SK-N-SH treated with all-trans-retinoic acid at 6 μM for 48 hours (cell line): ENCODE data around the gene MYDGF.

Source experiments
- ARNTL ChIP-seq: fragments of 450-650 bp; formaldehyde crosslinking; IDR thresholded peaks from 2 replicates; pipeline ENCODE4 v1.5.0; 2020; ENCODE audit warnings: low read depth, mild to moderate bottlenecking, moderate library complexity, borderline replicate concordance
- ISL1 ChIP-seq: fragments of 250-450 bp; sonication (Bioruptor Pico); IDR thresholded peaks from 2 replicates; pipeline ENCODE4 v2.1.2; 2022; ENCODE audit warnings: mild to moderate bottlenecking, moderate library complexity
- TOX ChIP-seq: fragments of 250-450 bp; sonication (Bioruptor Pico); IDR thresholded peaks from 2 replicates; pipeline ENCODE4 v1.8.0; 2021; ENCODE audit warnings: mild to moderate bottlenecking, moderate library complexity, borderline replicate concordance
- ZFP3 ChIP-seq: fragments of 250-450 bp; sonication (Bioruptor Pico); IDR thresholded peaks from 2 replicates; pipeline ENCODE4 v1.5.0; 2020; ENCODE audit warnings: mild to moderate bottlenecking, moderate library complexity
- TF ChIP-seq, protein P1 (sequence below): fragments of 250-450 bp; sonication (Bioruptor Pico); IDR thresholded peaks from 2 replicates; pipeline ENCODE4 v1.8.0; 2020; ENCODE audit warnings: mild to moderate bottlenecking, moderate library complexity, borderline replicate concordance

- TF ChIP-seq ARNTL (no peak), ISL1 (CRISPR knock-in tag) (no peak), TOX (no peak), ZFP3 (CRISPR knock-in tag) (no peak)
- TF ChIP-seq, protein P1, sequence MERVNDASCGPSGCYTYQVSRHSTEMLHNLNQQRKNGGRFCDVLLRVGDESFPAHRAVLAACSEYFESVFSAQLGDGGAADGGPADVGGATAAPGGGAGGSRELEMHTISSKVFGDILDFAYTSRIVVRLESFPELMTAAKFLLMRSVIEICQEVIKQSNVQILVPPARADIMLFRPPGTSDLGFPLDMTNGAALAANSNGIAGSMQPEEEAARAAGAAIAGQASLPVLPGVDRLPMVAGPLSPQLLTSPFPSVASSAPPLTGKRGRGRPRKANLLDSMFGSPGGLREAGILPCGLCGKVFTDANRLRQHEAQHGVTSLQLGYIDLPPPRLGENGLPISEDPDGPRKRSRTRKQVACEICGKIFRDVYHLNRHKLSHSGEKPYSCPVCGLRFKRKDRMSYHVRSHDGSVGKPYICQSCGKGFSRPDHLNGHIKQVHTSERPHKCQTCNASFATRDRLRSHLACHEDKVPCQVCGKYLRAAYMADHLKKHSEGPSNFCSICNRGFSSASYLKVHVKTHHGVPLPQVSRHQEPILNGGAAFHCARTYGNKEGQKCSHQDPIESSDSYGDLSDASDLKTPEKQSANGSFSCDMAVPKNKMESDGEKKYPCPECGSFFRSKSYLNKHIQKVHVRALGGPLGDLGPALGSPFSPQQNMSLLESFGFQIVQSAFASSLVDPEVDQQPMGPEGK (CRISPR knock-in tag) = no peak
These were observed 22.3 kb upstream of the MYDGF start for GRCh38 chr19:4692251-4693077.
